ENCODE results near the gene FAM216A.
"Not testable (repeated sequence)": the region's sequence is repeated elsewhere in the genome, so short reads cannot be mapped to it uniquely, and the experiment has no call there.

FAM216A gene

GRCh38 chr12:110449799-110450497 is 18.7 kb upstream of the FAM216A start, which contains the start of gene ARPC3:
TSS of gene ARPC3 (minus strand) at chr12:110450337. CDS start at chr12:110450260, 77 bp downstream.
- Histone ChIP-seq H3K36me3 (ENCODE audit: control insufficient read depth, insufficient read depth, low read length) (no peaks in the 10 kb centered on the region; the same call in 1 of the 2 replicates), H3K27ac (ENCODE audit: low read length) (no peak within 1 kb of the TSS), H3K9me3 (ENCODE audit: control insufficient read depth, insufficient read depth, low read length) (no peaks in the 10 kb centered on the region), H3K27me3 (ENCODE audit: control insufficient read depth, insufficient read depth, low read length) (no peaks in the 10 kb centered on the region), H3K4me1 (ENCODE audit: control insufficient read depth, insufficient read depth, low read length) (no peaks in the 10 kb centered on the region), H3K4me3 (ENCODE audit: low read length) (peak within 1 kb of the TSS; percentile 100)
- WGBS (ENCODE audit: insufficient coverage, insufficient read length) = no CpG with 5 or more reads among the region's 51 CpGs
- DNase-seq (ENCODE audit: low read depth, low spot score) = peak; percentile 93

- Histone ChIP-seq H3K36me3 (ENCODE audit: control insufficient read depth, insufficient read depth, low read length) (peaks cover 4% of the 10 kb centered on the region; the same call in 1 of the 2 replicates), H3K9me3 (ENCODE audit: control insufficient read depth, insufficient read depth, low read length) (no peaks in the 10 kb centered on the region), H3K27ac (ENCODE audit: low read length) (no peak overlapping the region), H3K4me3 (ENCODE audit: low read length) (no peak overlapping the region), H3K27me3 (ENCODE audit: control insufficient read depth, insufficient read depth, low read length) (no peaks in the 10 kb centered on the region), H3K4me1 (ENCODE audit: control insufficient read depth, insufficient read depth, low read length) (no peaks in the 10 kb centered on the region)
- no CpG with 5 or more reads among the region's 1 CpG for WGBS (ENCODE audit: insufficient coverage, insufficient read length)
- no peak for DNase-seq (ENCODE audit: low read depth, low spot score)
Observed at GRCh38 chr12:110451263-110451662, 17.4 kb upstream of the FAM216A start.

GRCh38 chr12:110453569-110454296 is 14.9 kb upstream of the FAM216A start:
- Histone ChIP-seq H3K4me1 (ENCODE audit: control insufficient read depth, insufficient read depth, low read length) (no peaks in the 10 kb centered on the region), H3K27me3 (ENCODE audit: control insufficient read depth, insufficient read depth, low read length) (no peaks in the 10 kb centered on the region), H3K4me3 (ENCODE audit: low read length) (no peak overlapping the region), H3K27ac (ENCODE audit: low read length) (no peak overlapping the region), H3K36me3 (ENCODE audit: control insufficient read depth, insufficient read depth, low read length) (peaks cover 5% of the 10 kb centered on the region; the same call in 1 of the 2 replicates), H3K9me3 (ENCODE audit: control insufficient read depth, insufficient read depth, low read length) (no peaks in the 10 kb centered on the region)
- no CpG with 5 or more reads among the region's 4 CpGs for WGBS (ENCODE audit: insufficient coverage, insufficient read length)
- DNase-seq (ENCODE audit: low read depth, low spot score) = no peak

GRCh38 chr12:110458756-110459155 is 9.9 kb upstream of the FAM216A start:
- no CpG with 5 or more reads among the region's 4 CpGs for WGBS (ENCODE audit: insufficient coverage, insufficient read length)
- peaks cover 16% of the 10 kb centered on the region; the same call in 1 of the 2 replicates for H3K36me3 ChIP-seq (ENCODE audit: control insufficient read depth, insufficient read depth, low read length)
- no peak overlapping the region for H3K4me3 ChIP-seq (ENCODE audit: low read length)
- H3K27ac ChIP-seq (ENCODE audit: low read length) = no peak overlapping the region
- H3K9me3 ChIP-seq (ENCODE audit: control insufficient read depth, insufficient read depth, low read length) = no peaks in the 10 kb centered on the region
- no peaks in the 10 kb centered on the region for H3K27me3 ChIP-seq (ENCODE audit: control insufficient read depth, insufficient read depth, low read length)
- DNase-seq (ENCODE audit: low read depth, low spot score) = no peak
- H3K4me1 ChIP-seq (ENCODE audit: control insufficient read depth, insufficient read depth, low read length) = no peaks in the 10 kb centered on the region

- not testable (repeated sequence) for H3K4me3 ChIP-seq (ENCODE audit: low read length); H3K27ac ChIP-seq (ENCODE audit: low read length); H3K4me1 ChIP-seq (ENCODE audit: control insufficient read depth, insufficient read depth, low read length); H3K27me3 ChIP-seq (ENCODE audit: control insufficient read depth, insufficient read depth, low read length); H3K9me3 ChIP-seq (ENCODE audit: control insufficient read depth, insufficient read depth, low read length); DNase-seq (ENCODE audit: low read depth, low spot score)
- H3K36me3 ChIP-seq (ENCODE audit: control insufficient read depth, insufficient read depth, low read length) = peaks cover 21% of the 10 kb centered on the region; the same call in 1 of the 2 replicates
- no CpG with 5 or more reads among the region's 5 CpGs for WGBS (ENCODE audit: insufficient coverage, insufficient read length)
Observed at GRCh38 chr12:110461189-110461588, 7.5 kb upstream of the FAM216A start.

- Histone ChIP-seq H3K4me1 (ENCODE audit: control insufficient read depth, insufficient read depth, low read length) (no peaks in the 10 kb centered on the region), H3K27me3 (ENCODE audit: control insufficient read depth, insufficient read depth, low read length) (no peaks in the 10 kb centered on the region), H3K27ac (ENCODE audit: low read length) (no peak overlapping the region), H3K36me3 (ENCODE audit: control insufficient read depth, insufficient read depth, low read length) (peaks cover 18% of the 10 kb centered on the region; the same call in 1 of the 2 replicates), H3K4me3 (ENCODE audit: low read length) (no peak overlapping the region), H3K9me3 (ENCODE audit: control insufficient read depth, insufficient read depth, low read length) (no peaks in the 10 kb centered on the region)
- DNase-seq (ENCODE audit: low read depth, low spot score) = no peak
- WGBS (ENCODE audit: insufficient coverage, insufficient read length) = no CpG with 5 or more reads among the region's 2 CpGs
Observed at GRCh38 chr12:110465024-110465423, 3.6 kb upstream of the FAM216A start.

- no CpG with 5 or more reads among the region's 11 CpGs for WGBS (ENCODE audit: insufficient coverage, insufficient read length)
- peaks cover 16% of the 10 kb centered on the region; the same call in 1 of the 2 replicates for H3K36me3 ChIP-seq (ENCODE audit: control insufficient read depth, insufficient read depth, low read length)
- H3K9me3 ChIP-seq (ENCODE audit: control insufficient read depth, insufficient read depth, low read length); H3K4me3 ChIP-seq (ENCODE audit: low read length); H3K4me1 ChIP-seq (ENCODE audit: control insufficient read depth, insufficient read depth, low read length); DNase-seq (ENCODE audit: low read depth, low spot score); H3K27ac ChIP-seq (ENCODE audit: low read length); H3K27me3 ChIP-seq (ENCODE audit: control insufficient read depth, insufficient read depth, low read length): not testable (repeated sequence)
Observed at GRCh38 chr12:110465765-110466164, 2.9 kb upstream of the FAM216A start.

- peaks cover 14% of the 10 kb centered on the region; the same call in 1 of the 2 replicates for H3K36me3 ChIP-seq (ENCODE audit: control insufficient read depth, insufficient read depth, low read length)
- H3K4me1 ChIP-seq (ENCODE audit: control insufficient read depth, insufficient read depth, low read length) = no peaks in the 10 kb centered on the region
- no peak overlapping the region for H3K27ac ChIP-seq (ENCODE audit: low read length)
- H3K27me3 ChIP-seq (ENCODE audit: control insufficient read depth, insufficient read depth, low read length) = no peaks in the 10 kb centered on the region
- no peaks in the 10 kb centered on the region for H3K9me3 ChIP-seq (ENCODE audit: control insufficient read depth, insufficient read depth, low read length)
- WGBS (ENCODE audit: insufficient coverage, insufficient read length) = no CpG with 5 or more reads among the region's 5 CpGs
- no peak overlapping the region; the same call in 1 of the 2 replicates for H3K4me3 ChIP-seq (ENCODE audit: low read length)
- DNase-seq (ENCODE audit: low read depth, low spot score) = no peak
Observed at GRCh38 chr12:110466791-110467190, 1.9 kb upstream of the FAM216A start.

GRCh38 chr12:110467847-110468213 is 815 bp upstream of the FAM216A start:
- peaks cover 12% of the 10 kb centered on the region; the same call in 1 of the 2 replicates for H3K36me3 ChIP-seq (ENCODE audit: control insufficient read depth, insufficient read depth, low read length)
- DNase-seq (ENCODE audit: low read depth, low spot score) = no peak
- H3K27me3 ChIP-seq (ENCODE audit: control insufficient read depth, insufficient read depth, low read length) = no peaks in the 10 kb centered on the region
- H3K4me3 ChIP-seq (ENCODE audit: low read length) = peak overlapping the region; percentile 90
- H3K9me3 ChIP-seq (ENCODE audit: control insufficient read depth, insufficient read depth, low read length) = no peaks in the 10 kb centered on the region
- WGBS (ENCODE audit: insufficient coverage, insufficient read length) = no CpG with 5 or more reads among the region's 15 CpGs
- H3K4me1 ChIP-seq (ENCODE audit: control insufficient read depth, insufficient read depth, low read length) = no peaks in the 10 kb centered on the region
- H3K27ac ChIP-seq (ENCODE audit: low read length) = no peak overlapping the region

- no peaks in the 10 kb centered on the region for H3K4me1 ChIP-seq (ENCODE audit: control insufficient read depth, insufficient read depth, low read length)
- WGBS (ENCODE audit: insufficient coverage, insufficient read length) = no CpG with 5 or more reads among the region's 7 CpGs
- no peaks in the 10 kb centered on the region for H3K9me3 ChIP-seq (ENCODE audit: control insufficient read depth, insufficient read depth, low read length)
- H3K36me3 ChIP-seq (ENCODE audit: control insufficient read depth, insufficient read depth, low read length) = no peaks in the 10 kb centered on the region
- no peaks in the 10 kb centered on the region for H3K27me3 ChIP-seq (ENCODE audit: control insufficient read depth, insufficient read depth, low read length)
- no peak overlapping the region for H3K27ac ChIP-seq (ENCODE audit: low read length)
- H3K4me3 ChIP-seq (ENCODE audit: low read length) = no peak overlapping the region
- no peak for DNase-seq (ENCODE audit: low read depth, low spot score)
Observed at GRCh38 chr12:110475426-110475825, 6.8 kb downstream of the FAM216A start.
